Neural cell (in vitro differentiated cells): ENCODE measurements around the gene FLT3. TPM values are rescaled to one million over a fixed set of nuclear protein-coding genes. Genes with fewer than 3 reads are reported as not detected.

Experiments
- H2AFZ ChIP-seq: fragments of 200-600, 300-800 bp; sonication (generic), shearing (Covaris generic); 2 replicates; pipeline ENCODE4 v1.6.0; 2014; ENCODE audit warnings: low read depth, mild to moderate bottlenecking, antibody characterized with exemption, low read length, moderate library complexity
- H3F3A ChIP-seq: fragments of 200-600 bp; shearing (Covaris generic); 2 replicates; pipeline ENCODE4 v1.6.1; 2016; ENCODE audit warnings: mild to moderate bottlenecking, moderate library complexity, mixed read lengths, antibody characterized with exemption, low read length; ENCODE audit not compliant: insufficient read depth, poor library complexity, severe bottlenecking
- H3K27ac ChIP-seq: fragments of 200-600, 300-800 bp; sonication (generic), shearing (Covaris generic); 2 replicates; pipeline ENCODE4 v1.5.1; 2014; ENCODE audit warnings: mild to moderate bottlenecking, low read length, moderate library complexity
- H3K27me3 ChIP-seq: fragments of 300-800, 200-600 bp; sonication (generic), shearing (Covaris generic); 2 replicates; pipeline ENCODE4 v1.6.0; 2014; ENCODE audit warnings: mild to moderate bottlenecking, low read depth, low read length, moderate library complexity; ENCODE audit not compliant: insufficient read depth
- H3K36me3 ChIP-seq: fragments of 300-800, 200-600 bp; sonication (generic), shearing (Covaris generic); 2 replicates; pipeline ENCODE4 v1.5.1; 2014; ENCODE audit warnings: mild to moderate bottlenecking, antibody characterized with exemption, low read length, moderate library complexity; ENCODE audit not compliant: insufficient read depth
- H3K4me2 ChIP-seq: fragments of 300-800, 200-600 bp; sonication (generic), shearing (Covaris generic); 2 replicates; pipeline ENCODE4 v1.6.0; 2014; ENCODE audit warnings: mild to moderate bottlenecking, low read length
- H3K4me3 ChIP-seq: fragments of 300-800, 200-600 bp; sonication (generic), shearing (Covaris generic); 2 replicates; pipeline ENCODE4 v1.5.1; 2014; ENCODE audit warnings: mild to moderate bottlenecking, low read length, moderate library complexity
- H3K79me2 ChIP-seq: fragments of 200-600 bp; shearing (Covaris generic); replicated peaks from 2 replicates; pipeline ENCODE4 v1.6.0; 2014; ENCODE audit warnings: mild to moderate bottlenecking, low read length, moderate library complexity; ENCODE audit not compliant: insufficient read depth
- H3K9ac ChIP-seq: fragments of 300-800, 200-600 bp; sonication (generic), shearing (Covaris generic); 2 replicates; pipeline ENCODE4 v1.6.1; 2016; ENCODE audit warnings: mild to moderate bottlenecking, low read length, mixed read lengths
- H3K9me2 ChIP-seq: fragments of 200-600 bp; shearing (Covaris generic); 2 replicates; pipeline ENCODE4 v1.6.1; 2016; ENCODE audit warnings: mild to moderate bottlenecking, low read length, mixed read lengths; ENCODE audit not compliant: insufficient read depth
- H3K9me3 ChIP-seq: fragments of 200-600, 300-800 bp; sonication (generic), shearing (Covaris generic); 2 replicates; pipeline ENCODE4 v1.6.1; 2016; ENCODE audit warnings: mild to moderate bottlenecking, mixed run types, low read length, moderate library complexity, mixed read lengths
- H4K20me1 ChIP-seq: fragments of 200-600 bp; shearing (Covaris generic); 2 replicates; pipeline ENCODE4 v1.6.1; 2016; ENCODE audit warnings: mild to moderate bottlenecking, mixed run types; ENCODE audit not compliant: insufficient read depth
- EP300 ChIP-seq: fragments of 450-650 bp; conservative IDR thresholded peaks from 2 replicates; pipeline ENCODE4 v1.6.1; 2014; ENCODE audit warnings: antibody characterized with exemption, mild to moderate bottlenecking, moderate library complexity; ENCODE audit not compliant: poor library complexity, severe bottlenecking
- EZH2 ChIP-seq: fragments of 200-600, 300-800 bp; shearing (Covaris generic), sonication (generic); IDR thresholded peaks from 2 replicates; pipeline ENCODE4 v1.6.1; 2014; ENCODE audit warnings: antibody characterized with exemption, low read length, borderline replicate concordance, mild to moderate bottlenecking; ENCODE audit not compliant: insufficient read depth, poor library complexity, severe bottlenecking
- MXI1 ChIP-seq: fragments of 450-650 bp; conservative IDR thresholded peaks from 2 replicates; pipeline ENCODE4 v1.6.1; 2014; ENCODE audit warnings: antibody characterized with exemption, mild to moderate bottlenecking; ENCODE audit not compliant: poor library complexity, severe bottlenecking
- POLR2AphosphoS5 ChIP-seq: IDR thresholded peaks from 2 replicates; pipeline ENCODE4 v1.6.1; 2012
- RAD21 ChIP-seq: fragments of 450-650 bp; conservative IDR thresholded peaks from 2 replicates; pipeline ENCODE4 v1.6.1; 2014; ENCODE audit warnings: antibody characterized with exemption, mild to moderate bottlenecking, moderate library complexity
- SMC3 ChIP-seq: fragments of 450-650 bp; conservative IDR thresholded peaks from 2 replicates; pipeline ENCODE4 v1.6.1; 2014; ENCODE audit warnings: antibody characterized with exemption, mild to moderate bottlenecking, moderate library complexity; ENCODE audit not compliant: poor library complexity
- TAF1 ChIP-seq: IDR thresholded peaks from 2 replicates; pipeline ENCODE4 v1.6.1; 2012; ENCODE audit warnings: low read depth
- polyA plus RNA-seq: library from polyadenylated mRNA; depleted of rRNA; stranded (reverse); fragments of >200 nt; gene quantifications from 2 replicates; pipeline ENCODE4 v1.2.3, GENCODE V29; 2014
- TF ChIP-seq, protein P1 (sequence below): IDR thresholded peaks from 2 replicates; pipeline ENCODE4 v1.6.1; 2012; ENCODE audit warnings: borderline replicate concordance
- TF ChIP-seq, protein P2 (sequence below): fragments of 450-650 bp; IDR thresholded peaks from 2 replicates; pipeline ENCODE4 v1.5.1; 2014; ENCODE audit warnings: antibody characterized with exemption, mild to moderate bottlenecking, moderate library complexity; ENCODE audit not compliant: poor library complexity, severe bottlenecking

Gene FLT3
- polyA plus RNA-seq, 1 donor from 2014 or later = 0.41 TPM

DNA sequence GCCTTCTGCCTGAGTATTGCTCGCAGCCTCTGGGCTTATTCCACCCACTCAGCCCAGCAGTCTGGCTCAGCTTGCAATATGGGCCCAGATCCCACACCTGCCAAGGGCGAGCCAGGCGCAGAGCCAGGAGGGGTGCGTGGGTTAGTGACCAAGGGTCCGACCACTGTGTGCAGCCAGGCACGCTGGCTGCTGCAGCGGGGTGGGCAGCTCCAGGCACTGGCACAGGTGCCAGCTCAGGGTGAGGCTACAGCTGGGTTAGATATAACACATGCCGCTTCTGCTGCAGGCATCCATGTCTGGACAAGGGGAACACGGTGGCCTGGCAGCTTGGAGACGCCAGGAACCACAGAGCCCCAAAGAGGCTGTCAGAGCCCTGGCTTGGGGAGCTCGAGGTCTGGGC is 99.3 kb downstream of the FLT3 start:
- TF ChIP-seq, protein P1, sequence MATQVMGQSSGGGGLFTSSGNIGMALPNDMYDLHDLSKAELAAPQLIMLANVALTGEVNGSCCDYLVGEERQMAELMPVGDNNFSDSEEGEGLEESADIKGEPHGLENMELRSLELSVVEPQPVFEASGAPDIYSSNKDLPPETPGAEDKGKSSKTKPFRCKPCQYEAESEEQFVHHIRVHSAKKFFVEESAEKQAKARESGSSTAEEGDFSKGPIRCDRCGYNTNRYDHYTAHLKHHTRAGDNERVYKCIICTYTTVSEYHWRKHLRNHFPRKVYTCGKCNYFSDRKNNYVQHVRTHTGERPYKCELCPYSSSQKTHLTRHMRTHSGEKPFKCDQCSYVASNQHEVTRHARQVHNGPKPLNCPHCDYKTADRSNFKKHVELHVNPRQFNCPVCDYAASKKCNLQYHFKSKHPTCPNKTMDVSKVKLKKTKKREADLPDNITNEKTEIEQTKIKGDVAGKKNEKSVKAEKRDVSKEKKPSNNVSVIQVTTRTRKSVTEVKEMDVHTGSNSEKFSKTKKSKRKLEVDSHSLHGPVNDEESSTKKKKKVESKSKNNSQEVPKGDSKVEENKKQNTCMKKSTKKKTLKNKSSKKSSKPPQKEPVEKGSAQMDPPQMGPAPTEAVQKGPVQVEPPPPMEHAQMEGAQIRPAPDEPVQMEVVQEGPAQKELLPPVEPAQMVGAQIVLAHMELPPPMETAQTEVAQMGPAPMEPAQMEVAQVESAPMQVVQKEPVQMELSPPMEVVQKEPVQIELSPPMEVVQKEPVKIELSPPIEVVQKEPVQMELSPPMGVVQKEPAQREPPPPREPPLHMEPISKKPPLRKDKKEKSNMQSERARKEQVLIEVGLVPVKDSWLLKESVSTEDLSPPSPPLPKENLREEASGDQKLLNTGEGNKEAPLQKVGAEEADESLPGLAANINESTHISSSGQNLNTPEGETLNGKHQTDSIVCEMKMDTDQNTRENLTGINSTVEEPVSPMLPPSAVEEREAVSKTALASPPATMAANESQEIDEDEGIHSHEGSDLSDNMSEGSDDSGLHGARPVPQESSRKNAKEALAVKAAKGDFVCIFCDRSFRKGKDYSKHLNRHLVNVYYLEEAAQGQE = no peak
- TF ChIP-seq EZH2 = no peak
- TF ChIP-seq, protein P2, sequence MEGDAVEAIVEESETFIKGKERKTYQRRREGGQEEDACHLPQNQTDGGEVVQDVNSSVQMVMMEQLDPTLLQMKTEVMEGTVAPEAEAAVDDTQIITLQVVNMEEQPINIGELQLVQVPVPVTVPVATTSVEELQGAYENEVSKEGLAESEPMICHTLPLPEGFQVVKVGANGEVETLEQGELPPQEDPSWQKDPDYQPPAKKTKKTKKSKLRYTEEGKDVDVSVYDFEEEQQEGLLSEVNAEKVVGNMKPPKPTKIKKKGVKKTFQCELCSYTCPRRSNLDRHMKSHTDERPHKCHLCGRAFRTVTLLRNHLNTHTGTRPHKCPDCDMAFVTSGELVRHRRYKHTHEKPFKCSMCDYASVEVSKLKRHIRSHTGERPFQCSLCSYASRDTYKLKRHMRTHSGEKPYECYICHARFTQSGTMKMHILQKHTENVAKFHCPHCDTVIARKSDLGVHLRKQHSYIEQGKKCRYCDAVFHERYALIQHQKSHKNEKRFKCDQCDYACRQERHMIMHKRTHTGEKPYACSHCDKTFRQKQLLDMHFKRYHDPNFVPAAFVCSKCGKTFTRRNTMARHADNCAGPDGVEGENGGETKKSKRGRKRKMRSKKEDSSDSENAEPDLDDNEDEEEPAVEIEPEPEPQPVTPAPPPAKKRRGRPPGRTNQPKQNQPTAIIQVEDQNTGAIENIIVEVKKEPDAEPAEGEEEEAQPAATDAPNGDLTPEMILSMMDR = no peak
- no peak for TF ChIP-seq EP300
- no peak for TF ChIP-seq POLR2AphosphoS5
- TF ChIP-seq SMC3 = no peak
- TF ChIP-seq RAD21 = no peak
- TF ChIP-seq TAF1 = no peak
- no peak for TF ChIP-seq MXI1

DNA sequence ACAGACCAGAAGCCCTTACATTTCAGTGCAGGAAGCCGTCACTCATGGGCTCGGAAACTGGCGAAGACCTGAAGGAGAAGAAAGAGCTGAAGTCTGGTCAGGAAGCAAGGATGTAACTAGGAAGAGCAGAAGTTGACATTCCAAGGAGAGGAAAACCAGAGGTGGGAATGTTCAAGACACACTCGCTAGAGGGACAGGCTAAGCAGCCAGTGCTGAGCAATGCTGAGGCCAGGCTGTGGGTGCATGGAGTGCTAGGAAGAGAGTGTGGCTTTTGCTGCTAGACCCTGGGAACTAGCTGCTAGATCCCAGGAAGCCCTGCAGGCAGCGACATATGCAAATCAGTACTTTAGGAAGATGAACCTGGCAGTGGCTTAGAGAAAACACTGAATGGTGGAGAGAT is 99.8 kb downstream of the FLT3 start:
- TF ChIP-seq EZH2 (no peak), EP300 (no peak), SMC3 (no peak), POLR2AphosphoS5 (no peak), TAF1 (no peak)
- TF ChIP-seq, protein P1 = no peak
- TF ChIP-seq, protein P2 = no peak
- Histone ChIP-seq H3K79me2 (no peaks in the 10 kb centered on the region), H3K36me3 (no peaks in the 10 kb centered on the region), H3K27ac (no peak overlapping the region), H3K9ac (no peak overlapping the region), H3K27me3 (no peaks in the 10 kb centered on the region), H3K4me3 (no peak overlapping the region), H3K9me2 (no peaks in the 10 kb centered on the region), H2AFZ (no peak overlapping the region), H3K4me2 (no peak overlapping the region), H3K9me3 (no peaks in the 10 kb centered on the region), H4K20me1 (no peaks in the 10 kb centered on the region), H3F3A (no peaks in the 10 kb centered on the region)

More for the DNA sequence above, 99.3 kb downstream of the FLT3 start:
- H3K9me2 ChIP-seq = no peaks in the 10 kb centered on the region
- no peak overlapping the region for H2AFZ ChIP-seq
- H3K9me3 ChIP-seq = no peaks in the 10 kb centered on the region
- H3K27me3 ChIP-seq = no peaks in the 10 kb centered on the region
- no peak overlapping the region for H3K9ac ChIP-seq
- H4K20me1 ChIP-seq = no peaks in the 10 kb centered on the region
- no peak overlapping the region for H3K4me3 ChIP-seq
- H3K36me3 ChIP-seq = no peaks in the 10 kb centered on the region
- no peaks in the 10 kb centered on the region for H3F3A ChIP-seq
- H3K27ac ChIP-seq = no peak overlapping the region
- no peak overlapping the region for H3K4me2 ChIP-seq
- no peaks in the 10 kb centered on the region for H3K79me2 ChIP-seq
